GM12801 (cell line): ENCODE data around the gene FOSL2.

Experiments used
- TF ChIP-seq, protein P1 (sequence below): IDR thresholded peaks from one replicate; pipeline ENCODE4 v1.5.1; 2011; ENCODE audit warnings: control low read depth; ENCODE audit not compliant: insufficient read length; ENCODE audit errors: extremely low read depth

FOSL2 gene

DNA sequence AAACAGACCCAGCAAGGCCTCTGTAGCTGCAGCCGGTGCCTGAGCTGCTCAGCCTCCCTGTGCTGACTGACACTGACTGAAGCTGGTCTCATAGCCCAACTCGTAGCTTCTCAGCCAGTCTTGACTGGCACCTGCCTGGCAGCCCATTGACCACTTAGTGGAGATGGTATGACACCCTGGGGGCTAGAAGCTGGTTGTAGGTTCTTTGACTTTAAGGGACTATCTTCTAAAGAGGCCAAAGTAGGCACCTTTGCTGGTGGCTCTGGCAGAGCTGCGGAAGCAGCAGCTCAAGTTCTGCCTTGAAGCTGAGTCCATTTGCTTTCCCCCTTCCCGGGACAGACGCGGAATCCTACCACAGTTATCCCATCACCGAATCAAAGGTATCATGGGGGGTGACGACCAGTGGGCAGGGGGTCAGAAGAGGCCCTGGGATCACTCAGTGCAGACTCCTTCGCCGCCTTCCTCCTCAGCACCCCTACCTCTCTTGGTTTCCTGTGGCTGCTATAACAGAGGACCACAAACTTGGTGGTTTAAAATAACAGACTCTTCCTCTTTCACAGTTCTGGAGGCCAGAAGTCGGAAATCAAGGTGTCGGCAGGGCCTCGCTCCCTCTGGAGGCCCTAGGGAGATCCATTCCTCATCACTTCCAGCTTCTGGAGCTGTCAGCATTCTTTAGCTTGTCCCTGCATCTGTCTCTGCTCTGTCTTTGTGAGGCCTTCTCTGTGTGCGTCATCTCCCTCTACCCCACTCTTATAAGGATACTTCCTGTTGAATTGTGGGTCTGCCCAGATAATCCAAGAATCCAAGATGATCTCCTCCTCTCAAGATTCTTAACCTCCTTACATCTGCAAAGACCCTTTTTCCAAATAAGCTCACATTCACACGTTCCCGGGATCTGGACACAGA lies 13.7 kb upstream of the FOSL2 start:
- TF ChIP-seq, protein P1, sequence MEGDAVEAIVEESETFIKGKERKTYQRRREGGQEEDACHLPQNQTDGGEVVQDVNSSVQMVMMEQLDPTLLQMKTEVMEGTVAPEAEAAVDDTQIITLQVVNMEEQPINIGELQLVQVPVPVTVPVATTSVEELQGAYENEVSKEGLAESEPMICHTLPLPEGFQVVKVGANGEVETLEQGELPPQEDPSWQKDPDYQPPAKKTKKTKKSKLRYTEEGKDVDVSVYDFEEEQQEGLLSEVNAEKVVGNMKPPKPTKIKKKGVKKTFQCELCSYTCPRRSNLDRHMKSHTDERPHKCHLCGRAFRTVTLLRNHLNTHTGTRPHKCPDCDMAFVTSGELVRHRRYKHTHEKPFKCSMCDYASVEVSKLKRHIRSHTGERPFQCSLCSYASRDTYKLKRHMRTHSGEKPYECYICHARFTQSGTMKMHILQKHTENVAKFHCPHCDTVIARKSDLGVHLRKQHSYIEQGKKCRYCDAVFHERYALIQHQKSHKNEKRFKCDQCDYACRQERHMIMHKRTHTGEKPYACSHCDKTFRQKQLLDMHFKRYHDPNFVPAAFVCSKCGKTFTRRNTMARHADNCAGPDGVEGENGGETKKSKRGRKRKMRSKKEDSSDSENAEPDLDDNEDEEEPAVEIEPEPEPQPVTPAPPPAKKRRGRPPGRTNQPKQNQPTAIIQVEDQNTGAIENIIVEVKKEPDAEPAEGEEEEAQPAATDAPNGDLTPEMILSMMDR = no peak

DNA sequence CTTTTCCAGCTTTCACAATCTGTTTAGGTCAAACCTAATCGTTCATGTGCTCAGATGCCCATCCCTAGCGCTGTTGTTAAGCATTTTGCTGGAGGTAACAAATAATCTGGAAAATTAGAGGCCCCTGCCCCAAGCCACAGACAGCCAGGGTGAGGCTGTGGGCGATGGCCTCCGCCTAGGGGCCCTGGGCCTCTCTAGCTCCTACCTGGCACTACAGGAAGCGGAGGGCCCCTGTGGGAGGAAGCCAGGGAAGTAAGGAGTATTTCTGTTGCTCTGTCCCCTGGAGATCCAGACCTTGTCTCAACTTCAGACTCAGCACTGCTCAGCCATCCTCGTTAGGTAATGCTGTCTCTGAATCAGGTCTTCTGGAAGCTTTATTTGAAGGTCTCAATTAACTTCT lies 12.4 kb upstream of the FOSL2 start:
- TF ChIP-seq, protein P1 = no peak

DNA sequence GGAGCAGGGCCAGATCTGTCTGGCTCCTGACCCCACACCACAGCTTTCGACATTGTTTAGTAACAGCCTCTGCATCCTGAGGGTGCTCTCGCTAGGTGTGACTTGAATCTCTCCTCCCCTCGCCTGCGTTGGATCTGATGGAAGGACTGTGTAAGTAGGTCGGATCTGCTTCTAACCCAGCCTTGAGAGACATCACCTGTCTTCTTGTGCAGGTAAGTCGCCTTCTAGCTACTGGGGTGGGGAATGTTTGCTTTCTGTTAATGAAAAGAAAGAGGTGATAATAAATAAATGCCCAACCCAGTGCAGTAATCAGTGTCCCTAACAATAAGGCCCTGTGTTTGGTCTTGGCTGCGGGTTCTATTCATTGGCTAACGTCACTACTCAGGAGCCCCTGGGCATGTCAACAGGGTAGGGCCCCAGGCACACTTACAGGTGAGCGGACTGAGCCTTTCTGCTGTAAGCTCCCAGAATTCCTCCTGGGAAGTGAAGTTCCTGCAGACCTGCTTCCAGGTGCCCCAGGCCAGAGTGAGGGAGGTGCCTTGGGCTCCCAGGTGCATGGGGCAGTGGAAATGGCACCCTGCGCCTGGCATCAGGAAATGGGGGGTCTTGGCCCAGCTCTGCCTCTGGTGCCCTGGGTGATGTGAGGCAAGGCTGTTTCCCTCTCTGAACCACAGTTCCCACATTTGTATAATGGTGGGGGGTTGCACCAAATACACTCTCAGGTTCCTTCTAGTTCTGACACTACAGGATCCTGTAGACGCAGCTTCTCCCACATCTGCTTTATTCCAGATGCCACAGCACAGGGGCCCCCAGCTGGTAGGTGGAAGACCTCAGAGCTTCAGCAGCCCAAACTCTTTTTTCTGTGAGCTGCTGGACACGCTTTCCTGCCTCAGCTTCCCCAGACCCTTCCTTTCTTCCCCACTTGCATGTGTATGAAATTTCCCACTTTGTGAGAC lies 11.2 kb upstream of the FOSL2 start:
- TF ChIP-seq, protein P1 = no peak

DNA sequence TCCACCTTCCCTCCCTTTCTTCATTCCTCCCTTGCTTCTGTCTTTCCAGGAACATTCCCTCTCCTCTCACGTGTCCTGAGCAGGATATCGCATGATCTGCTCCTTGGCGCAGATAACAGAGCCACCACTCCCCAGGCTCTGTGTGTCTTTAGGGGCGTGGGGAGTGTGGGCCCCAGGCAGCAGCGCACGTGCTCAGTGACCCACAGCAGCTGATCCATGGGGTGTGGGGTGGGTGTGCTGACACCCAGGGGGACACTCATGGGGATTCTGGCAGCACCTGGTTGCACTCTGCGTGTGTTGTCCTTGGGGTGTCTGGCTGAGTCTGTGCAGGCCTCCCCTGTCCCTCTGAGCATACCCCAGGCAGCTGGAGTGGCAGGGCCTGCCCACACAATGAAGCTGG lies 9.9 kb upstream of the FOSL2 start:
- TF ChIP-seq, protein P1 = no peak

DNA sequence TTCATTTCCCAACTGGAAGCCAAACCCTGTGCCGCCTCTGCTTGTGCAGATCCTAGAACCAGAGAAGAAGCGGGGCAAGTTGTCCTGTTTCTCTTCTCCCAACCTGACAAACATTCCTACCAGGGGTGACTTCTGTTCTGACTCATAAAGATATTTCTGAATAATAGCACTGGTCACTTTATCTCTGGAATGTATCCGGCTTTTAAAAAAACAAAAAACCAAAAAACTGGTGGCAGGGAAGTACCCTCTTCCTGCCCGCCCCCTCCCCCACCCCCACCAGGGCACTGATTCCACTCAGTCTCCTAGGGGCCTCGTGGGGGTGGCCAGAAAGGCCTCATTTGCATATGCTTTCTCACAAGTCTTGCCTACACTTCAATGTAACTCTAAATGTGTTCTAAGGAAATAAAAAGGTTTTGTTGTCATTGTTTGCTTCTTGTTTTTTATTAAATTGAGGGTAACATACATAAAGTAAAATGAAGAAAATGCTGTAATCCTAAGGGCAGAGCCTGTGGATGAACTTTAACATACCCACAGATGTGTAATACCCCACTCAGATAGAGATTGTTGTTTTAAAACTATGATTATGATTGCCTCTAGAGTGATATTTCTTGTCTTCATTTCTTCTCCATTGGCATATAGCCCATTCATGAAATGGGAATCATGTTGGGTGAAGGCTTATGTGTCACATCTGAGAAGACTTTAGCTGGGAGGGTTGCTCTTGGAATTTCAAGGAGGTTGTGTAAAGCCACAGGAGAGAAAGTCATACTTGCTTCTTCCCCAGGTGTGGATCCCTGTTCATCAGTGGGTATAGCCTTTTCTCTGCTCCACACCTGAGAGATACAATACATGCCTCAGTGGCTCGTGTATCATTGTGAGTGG lies 5.3 kb upstream of the FOSL2 start:
- TF ChIP-seq, protein P1 = no peak

- TF ChIP-seq, protein P1 = no peak
Measured at GRCh38 chr2:28389399-28390240, 3.0 kb upstream of the FOSL2 start.
